NCI-H524 treated with DMSO at 0.1 percent for 48 hours (cell line): ENCODE measurements around the gene SLC1A4.
"Not testable (repeated sequence)": the region's sequence is repeated elsewhere in the genome, so short reads cannot be mapped to it uniquely, and the experiment has no call there.

Source experiments
- DNase-seq: peaks from one replicate; lab custom pipeline; 2025; lab: John Stamatoyannopoulos, UW

SLC1A4 gene

GRCh38 chr2:65026704-65027464 is 37.7 kb downstream of the SLC1A4 start:
- DNase-seq = no peak

- no peak for DNase-seq
Measured at GRCh38 chr2:65027616-65028244, 38.5 kb downstream of the SLC1A4 start.

GRCh38 chr2:65030476-65031332 is 41.5 kb downstream of the SLC1A4 start:
- DNase-seq = no peak

GRCh38 chr2:65031341-65032018 is 42.3 kb downstream of the SLC1A4 start:
- no peak for DNase-seq

- no peak for DNase-seq
Measured at GRCh38 chr2:65032019-65032975, 43.1 kb downstream of the SLC1A4 start.

GRCh38 chr2:65033178-65033577 is 44.0 kb downstream of the SLC1A4 start:
- no peak for DNase-seq

GRCh38 chr2:65033667-65034066 is 44.5 kb downstream of the SLC1A4 start:
- not testable (repeated sequence) for DNase-seq

- DNase-seq = no peak
Measured at GRCh38 chr2:65035351-65035943, 46.2 kb downstream of the SLC1A4 start.

- DNase-seq = no peak
Measured at GRCh38 chr2:65037178-65037577, 48.0 kb downstream of the SLC1A4 start.

- no peak for DNase-seq
Measured at GRCh38 chr2:65039640-65040039, 50.4 kb downstream of the SLC1A4 start.

GRCh38 chr2:65040400-65041261 is 51.4 kb downstream of the SLC1A4 start:
- DNase-seq = peak; percentile 41

GRCh38 chr2:65043001-65043400 is 53.8 kb downstream of the SLC1A4 start:
- no peak for DNase-seq

- no peak for DNase-seq
Measured at GRCh38 chr2:65044097-65044735, 55.0 kb downstream of the SLC1A4 start.

GRCh38 chr2:65045651-65046050 is 56.5 kb downstream of the SLC1A4 start:
- no peak for DNase-seq

GRCh38 chr2:65046633-65047407 is 57.6 kb downstream of the SLC1A4 start:
- no peak for DNase-seq

GRCh38 chr2:65049010-65049639 is 59.9 kb downstream of the SLC1A4 start:
- DNase-seq = no peak

GRCh38 chr2:65050931-65051330 is 61.7 kb downstream of the SLC1A4 start:
- DNase-seq = no peak

GRCh38 chr2:65053199-65053598 is 64.0 kb downstream of the SLC1A4 start:
- no peak for DNase-seq
